Measurements from ENCODE around the gene AGAP1.

- TF ChIP-seq CTCF (IDR thresholded peaks at IDR 0.05): no peak
- no peak for TF ChIP-seq POLR2A (IDR thresholded peaks at IDR 0.05)
These were observed 570.2 kb downstream of the AGAP1 start for GRCh38 chr2:236063994-236064393.

Measured in heart left ventricle (tissue), 13 donors.